DOHH2 (cell line): ENCODE data around the gene PTER.

ENCODE experiments used
- H3F3A ChIP-seq: fragments of 200-600 bp; sonication (generic), shearing (Covaris generic); 2 replicates; pipeline ENCODE4 v1.6.0; 2016; ENCODE audit warnings: antibody characterized with exemption, mild to moderate bottlenecking; ENCODE audit not compliant: control insufficient read depth, insufficient read depth
- H3K27ac ChIP-seq: fragments of 200-600 bp; sonication (generic); 2 replicates; pipeline ENCODE4 v1.5.1; 2014; ENCODE audit warnings: low read depth, mild to moderate bottlenecking, low read length, moderate library complexity
- H3K27me3 ChIP-seq: fragments of 200-600 bp; sonication (generic); 2 replicates; pipeline ENCODE4 v1.6.1; 2014; ENCODE audit warnings: mild to moderate bottlenecking, low read length, mixed read lengths; ENCODE audit not compliant: control insufficient read depth
- H3K36me3 ChIP-seq: fragments of 200-600 bp; sonication (generic); 2 replicates; pipeline ENCODE4 v1.6.1; 2014; ENCODE audit warnings: mild to moderate bottlenecking, low read length, moderate library complexity, mixed read lengths; ENCODE audit not compliant: control insufficient read depth
- H3K4me1 ChIP-seq: fragments of 200-600 bp; sonication (generic); 2 replicates; pipeline ENCODE4 v1.6.1; 2014; ENCODE audit warnings: mild to moderate bottlenecking, low read length, mixed read lengths; ENCODE audit not compliant: control insufficient read depth
- H3K4me2 ChIP-seq: fragments of 200-600 bp; sonication (generic); 2 replicates; pipeline ENCODE4 v1.6.0; 2014; ENCODE audit warnings: mild to moderate bottlenecking, low read length, moderate library complexity
- H3K4me3 ChIP-seq: fragments of 200-600 bp; sonication (generic); 2 replicates; pipeline ENCODE4 v1.5.1; 2014; ENCODE audit warnings: mild to moderate bottlenecking, low read length, mixed read lengths
- H3K79me2 ChIP-seq: fragments of 200-600 bp; sonication (generic); 2 replicates; pipeline ENCODE4 v1.6.1; 2014; ENCODE audit warnings: mild to moderate bottlenecking, low read length, mixed read lengths; ENCODE audit not compliant: control insufficient read depth
- H3K9me2 ChIP-seq: fragments of 200-600 bp; sonication (generic); replicated peaks from 2 replicates; pipeline ENCODE4 v1.6.1; 2014; ENCODE audit warnings: mild to moderate bottlenecking, low read length, mixed read lengths; ENCODE audit not compliant: control insufficient read depth
- H3K9me3 ChIP-seq: fragments of 200-600 bp; sonication (generic); 2 replicates; pipeline ENCODE4 v1.6.1; 2014; ENCODE audit warnings: antibody characterized with exemption, low read length, mixed read lengths; ENCODE audit not compliant: control insufficient read depth, insufficient read depth
- H4K20me1 ChIP-seq: fragments of 200-600 bp; sonication (generic); 2 replicates; pipeline ENCODE4 v1.6.0; 2014; ENCODE audit warnings: low read depth, mild to moderate bottlenecking, antibody characterized with exemption, low read length, moderate library complexity; ENCODE audit not compliant: control insufficient read depth, insufficient read depth
- CTCF ChIP-seq: fragments of 200-600 bp; sonication (generic); IDR thresholded peaks from one replicate; pipeline ENCODE4 v1.5.1; 2014; ENCODE audit warnings: antibody characterized with exemption, mild to moderate bottlenecking, low read depth, low read length; ENCODE audit not compliant: poor library complexity, severe bottlenecking
- EZH2phosphoT487 ChIP-seq: fragments of 200-600 bp; sonication (generic); IDR thresholded peaks from 2 replicates; pipeline ENCODE4 v1.6.1; 2017; ENCODE audit warnings: borderline replicate concordance, mild to moderate bottlenecking, antibody characterized with exemption, low read length, moderate library complexity, mixed read lengths

PTER gene

DNA sequence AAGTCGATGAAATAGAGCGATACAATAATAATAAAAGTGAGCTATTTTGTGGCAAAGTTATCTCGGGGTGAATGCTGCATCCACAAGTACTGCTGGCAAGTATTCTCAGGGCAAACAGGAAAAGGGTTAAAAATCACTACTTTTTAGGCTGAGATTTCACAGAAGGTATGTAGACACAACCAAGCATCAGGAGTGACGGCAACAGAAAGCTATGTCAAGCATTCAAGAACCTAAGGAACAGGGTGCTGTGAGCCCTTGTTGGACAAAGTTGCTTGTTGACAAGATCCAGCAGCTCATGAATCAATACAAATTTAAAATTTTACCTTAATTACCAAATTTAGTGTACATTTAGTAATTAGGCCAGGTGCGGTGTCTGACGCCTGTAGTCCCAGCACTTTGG lies 126.1 kb downstream of the PTER start:
- H3K4me3 ChIP-seq: no peak overlapping the region
- H4K20me1 ChIP-seq: no peaks in the 10 kb centered on the region
- H3F3A ChIP-seq: no peaks in the 10 kb centered on the region
- H3K27ac ChIP-seq: no peak overlapping the region
- H3K4me2 ChIP-seq: no peak overlapping the region
- no peaks in the 10 kb centered on the region for H3K9me3 ChIP-seq
- no peaks in the 10 kb centered on the region for H3K36me3 ChIP-seq
- no peaks in the 10 kb centered on the region for H3K27me3 ChIP-seq
- no peaks in the 10 kb centered on the region for H3K79me2 ChIP-seq
- no peaks in the 10 kb centered on the region for H3K4me1 ChIP-seq
- no peaks in the 10 kb centered on the region for H3K9me2 ChIP-seq
- TF ChIP-seq CTCF: no peak
- no peak for TF ChIP-seq EZH2phosphoT487
